Measurements from ENCODE around the gene CORO1C.

CORO1C gene

GRCh38 chr12:108615918-108616317 lies 115.4 kb downstream of the CORO1C start:
- no peak for DNase-seq (ENCODE audit: low read depth)

GRCh38 chr12:108614639-108615038 lies 116.7 kb downstream of the CORO1C start:
- DNase-seq (ENCODE audit: low read depth), result no peak

GRCh38 chr12:108614041-108614440 lies 117.3 kb downstream of the CORO1C start:
- DNase-seq (ENCODE audit: low read depth), result no peak

- DNase-seq (ENCODE audit: low read depth), result no peak
Measured at GRCh38 chr12:108613548-108613947, 117.8 kb downstream of the CORO1C start.

GRCh38 chr12:108612788-108613282 lies 118.5 kb downstream of the CORO1C start:
- DNase-seq (ENCODE audit: low read depth), result no peak

GRCh38 chr12:108611884-108612415 lies 119.4 kb downstream of the CORO1C start:
- peak; percentile 49 for DNase-seq (ENCODE audit: low read depth)

- DNase-seq (ENCODE audit: low read depth), result no peak
Measured at GRCh38 chr12:108610856-108611605, 120.3 kb downstream of the CORO1C start.

GRCh38 chr12:108610336-108610815 lies 120.9 kb downstream of the CORO1C start:
- no peak for DNase-seq (ENCODE audit: low read depth)

GRCh38 chr12:108609537-108610335 lies 121.6 kb downstream of the CORO1C start:
- DNase-seq (ENCODE audit: low read depth), result no peak

- no peak for DNase-seq (ENCODE audit: low read depth)
Measured at GRCh38 chr12:108608616-108609015, 122.7 kb downstream of the CORO1C start.

GRCh38 chr12:108607981-108608600 lies 123.2 kb downstream of the CORO1C start:
- DNase-seq (ENCODE audit: low read depth), result no peak

- DNase-seq (ENCODE audit: low read depth), result no peak
Measured at GRCh38 chr12:108606492-108606891, 124.8 kb downstream of the CORO1C start.

- no peak for DNase-seq (ENCODE audit: low read depth)
Measured at GRCh38 chr12:108605690-108606406, 125.5 kb downstream of the CORO1C start.

- DNase-seq (ENCODE audit: low read depth), result no peak
Measured at GRCh38 chr12:108605000-108605689, 126.2 kb downstream of the CORO1C start.

GRCh38 chr12:108604208-108604941 lies 126.9 kb downstream of the CORO1C start:
- no peak for DNase-seq (ENCODE audit: low read depth)

GRCh38 chr12:108603743-108604142 lies 127.6 kb downstream of the CORO1C start:
- no peak for DNase-seq (ENCODE audit: low read depth)

GRCh38 chr12:108602976-108603704 lies 128.2 kb downstream of the CORO1C start:
- no peak for DNase-seq (ENCODE audit: low read depth)

- no peak for DNase-seq (ENCODE audit: low read depth)
Measured at GRCh38 chr12:108602209-108602705, 129.1 kb downstream of the CORO1C start.

- no peak for DNase-seq (ENCODE audit: low read depth)
Measured at GRCh38 chr12:108600702-108601007, 130.7 kb downstream of the CORO1C start.
